ENCODE results near the gene HTRA3. TPM values are rescaled to one million over a fixed set of nuclear protein-coding genes. Genes with fewer than 3 reads are reported as not detected.

The HTRA3 gene
- total RNA-seq, 2 experiments from 2014 or later, result not detected

DNA sequence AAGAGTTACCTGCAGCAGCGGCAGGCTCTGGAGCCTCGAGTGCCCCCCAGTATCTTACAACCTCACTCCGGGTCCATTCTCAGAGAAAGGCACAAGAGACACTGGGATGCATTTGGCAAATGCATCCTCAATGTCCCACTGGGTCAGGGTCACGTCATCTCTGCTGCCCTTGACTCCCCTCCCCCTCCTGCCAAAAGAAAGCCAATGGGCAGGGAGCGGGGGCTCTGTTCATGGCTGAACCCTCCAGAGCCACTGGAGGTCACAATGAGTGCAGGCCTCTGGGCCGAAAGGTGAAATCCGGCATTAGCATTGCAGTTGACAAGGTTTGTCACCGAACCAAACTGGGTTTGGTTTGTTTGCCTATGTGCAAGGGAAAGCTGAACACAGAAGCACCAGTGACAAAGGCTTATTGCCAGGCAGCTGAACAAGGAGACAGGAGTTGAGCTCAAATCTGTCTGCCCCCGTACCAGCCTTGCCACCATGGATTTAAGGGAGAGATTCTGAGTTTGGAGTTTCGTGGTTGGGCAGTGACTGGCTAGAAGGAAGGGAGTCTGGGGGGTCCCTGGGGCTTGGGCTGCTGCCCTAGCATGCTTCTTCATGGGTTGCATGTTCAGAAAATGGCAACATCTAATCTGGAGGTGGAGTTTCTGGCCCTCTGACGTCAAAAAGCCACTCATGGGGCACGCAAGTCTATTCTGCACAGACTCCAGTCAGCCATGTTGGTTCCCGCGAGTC, 64.3 kb downstream of the HTRA3 start:
- no peaks in the 10 kb centered on the region for H4K20me1 ChIP-seq (ENCODE audit: insufficient read depth, low read length)
- no peak for DNase-seq (ENCODE audit: low spot score)
- CTCF ChIA-PET (ENCODE audit: unreplicated experiment), result interaction anchor here (0.6 kb wide), 1 partner anchor 31 kb away, joined by 4 read pairs; no protein-coding TSS in a partner anchor

DNA sequence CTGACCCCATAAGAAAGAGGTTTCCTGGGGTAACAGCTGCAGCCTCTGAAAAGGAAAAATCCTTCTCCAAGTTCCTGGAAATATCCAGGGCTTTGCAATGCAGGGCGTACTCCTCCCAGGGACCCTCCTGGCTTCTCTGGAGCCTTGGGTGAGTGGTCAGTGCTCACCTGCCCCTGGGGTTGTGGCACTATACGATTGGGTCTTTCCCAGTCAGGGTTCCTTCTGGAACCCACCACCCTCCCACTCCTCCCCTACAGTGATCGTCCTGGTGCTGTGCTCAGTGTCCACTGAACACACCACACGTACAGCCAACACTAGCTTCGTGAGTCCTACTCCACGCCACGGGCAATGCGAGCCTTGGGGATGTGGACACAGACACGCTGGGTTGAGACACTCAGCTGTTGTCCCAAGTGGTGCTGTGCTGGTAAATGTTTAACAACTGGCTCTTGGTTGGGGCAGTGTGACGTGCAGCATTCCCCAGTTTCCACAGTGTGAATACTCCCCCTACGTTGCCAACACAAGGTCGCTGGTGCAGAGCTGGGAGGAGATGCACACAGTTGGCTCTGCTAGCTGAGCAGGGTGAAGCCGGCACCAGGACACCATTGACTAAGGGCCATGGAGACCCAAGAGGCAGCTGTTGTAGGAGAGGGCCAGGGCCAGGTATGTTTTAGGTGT, 65.4 kb downstream of the HTRA3 start:
- H3K79me2 ChIP-seq (ENCODE audit: insufficient read depth, low read depth, low read length), result no peaks in the 10 kb centered on the region
- no peak overlapping the region for H3K27ac ChIP-seq (ENCODE audit: low read depth, low read length, poor library complexity, severe bottlenecking)
- CTCF ChIA-PET (ENCODE audit: unreplicated experiment), result interaction anchor here (0.8 kb wide), 1 partner anchor 13 kb away, joined by 4 read pairs; no protein-coding TSS in a partner anchor
- DNase-seq (ENCODE audit: low spot score), result no peak
- H3K4me1 ChIP-seq (ENCODE audit: insufficient read depth, low read length, poor library complexity, severe bottlenecking), result no peaks in the 10 kb centered on the region
- TF ChIP-seq, protein P1, sequence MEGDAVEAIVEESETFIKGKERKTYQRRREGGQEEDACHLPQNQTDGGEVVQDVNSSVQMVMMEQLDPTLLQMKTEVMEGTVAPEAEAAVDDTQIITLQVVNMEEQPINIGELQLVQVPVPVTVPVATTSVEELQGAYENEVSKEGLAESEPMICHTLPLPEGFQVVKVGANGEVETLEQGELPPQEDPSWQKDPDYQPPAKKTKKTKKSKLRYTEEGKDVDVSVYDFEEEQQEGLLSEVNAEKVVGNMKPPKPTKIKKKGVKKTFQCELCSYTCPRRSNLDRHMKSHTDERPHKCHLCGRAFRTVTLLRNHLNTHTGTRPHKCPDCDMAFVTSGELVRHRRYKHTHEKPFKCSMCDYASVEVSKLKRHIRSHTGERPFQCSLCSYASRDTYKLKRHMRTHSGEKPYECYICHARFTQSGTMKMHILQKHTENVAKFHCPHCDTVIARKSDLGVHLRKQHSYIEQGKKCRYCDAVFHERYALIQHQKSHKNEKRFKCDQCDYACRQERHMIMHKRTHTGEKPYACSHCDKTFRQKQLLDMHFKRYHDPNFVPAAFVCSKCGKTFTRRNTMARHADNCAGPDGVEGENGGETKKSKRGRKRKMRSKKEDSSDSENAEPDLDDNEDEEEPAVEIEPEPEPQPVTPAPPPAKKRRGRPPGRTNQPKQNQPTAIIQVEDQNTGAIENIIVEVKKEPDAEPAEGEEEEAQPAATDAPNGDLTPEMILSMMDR (conservative IDR thresholded peaks at IDR 0.05; ENCODE audit: low read length), result no peak
- TF ChIP-seq EZH2phosphoT487 (IDR thresholded peaks at IDR 0.05; ENCODE audit: borderline replicate concordance, low read depth, low read length), result no peak
- no peaks in the 10 kb centered on the region for H4K20me1 ChIP-seq (ENCODE audit: insufficient read depth, low read length)
- H3K4me3 ChIP-seq (ENCODE audit: low read depth, low read length, poor library complexity, severe bottlenecking), result no peak overlapping the region
- H3K4me2 ChIP-seq (ENCODE audit: low read length), result no peak overlapping the region
- 0 out of 2 replicates have a peak, but pooled peaks cover 9% of the 10 kb centered on the region for H3K9me3 ChIP-seq (ENCODE audit: low read length)
- intact Hi-C loops (cut with micrococcal nuclease; ENCODE audit: unreplicated experiment), result no loop called here
- no peaks in the 10 kb centered on the region for H3K9me2 ChIP-seq (ENCODE audit: insufficient read depth, low read length)
- POLR2A ChIA-PET, result no interaction called here
- H3K36me3 ChIP-seq (ENCODE audit: insufficient read depth, low read length), result no peaks in the 10 kb centered on the region
- H2AFZ ChIP-seq (ENCODE audit: low read length), result no peak overlapping the region
- BruUV-seq (replicated peaks), result no TSS peak

More for the DNA sequence above, 64.3 kb downstream of the HTRA3 start:
- no TSS peak for BruUV-seq (replicated peaks)
- POLR2A ChIA-PET, result no interaction called here
- no peaks in the 10 kb centered on the region for H3K4me1 ChIP-seq (ENCODE audit: insufficient read depth, low read length, poor library complexity, severe bottlenecking)
- no peaks in the 10 kb centered on the region for H3K79me2 ChIP-seq (ENCODE audit: insufficient read depth, low read depth, low read length)
- no peak overlapping the region for H3K4me2 ChIP-seq (ENCODE audit: low read length)
- no peak overlapping the region for H3K4me3 ChIP-seq (ENCODE audit: low read depth, low read length, poor library complexity, severe bottlenecking)
- no peaks in the 10 kb centered on the region for H3K9me2 ChIP-seq (ENCODE audit: insufficient read depth, low read length)
- no peaks in the 10 kb centered on the region for H3K36me3 ChIP-seq (ENCODE audit: insufficient read depth, low read length)
- TF ChIP-seq EZH2phosphoT487 (IDR thresholded peaks at IDR 0.05; ENCODE audit: borderline replicate concordance, low read depth, low read length), result no peak
- TF ChIP-seq, protein P1 (conservative IDR thresholded peaks at IDR 0.05; ENCODE audit: low read length), result no peak
- 0 out of 2 replicates have a peak, but pooled peaks cover 9% of the 10 kb centered on the region for H3K9me3 ChIP-seq (ENCODE audit: low read length)
- no peak overlapping the region for H3K27ac ChIP-seq (ENCODE audit: low read depth, low read length, poor library complexity, severe bottlenecking)
- intact Hi-C loops (cut with micrococcal nuclease; ENCODE audit: unreplicated experiment), result no loop called here
- H2AFZ ChIP-seq (ENCODE audit: low read length), result no peak overlapping the region
